Measurements from ENCODE around the gene CNOT10.

The CNOT10 gene

DNA sequence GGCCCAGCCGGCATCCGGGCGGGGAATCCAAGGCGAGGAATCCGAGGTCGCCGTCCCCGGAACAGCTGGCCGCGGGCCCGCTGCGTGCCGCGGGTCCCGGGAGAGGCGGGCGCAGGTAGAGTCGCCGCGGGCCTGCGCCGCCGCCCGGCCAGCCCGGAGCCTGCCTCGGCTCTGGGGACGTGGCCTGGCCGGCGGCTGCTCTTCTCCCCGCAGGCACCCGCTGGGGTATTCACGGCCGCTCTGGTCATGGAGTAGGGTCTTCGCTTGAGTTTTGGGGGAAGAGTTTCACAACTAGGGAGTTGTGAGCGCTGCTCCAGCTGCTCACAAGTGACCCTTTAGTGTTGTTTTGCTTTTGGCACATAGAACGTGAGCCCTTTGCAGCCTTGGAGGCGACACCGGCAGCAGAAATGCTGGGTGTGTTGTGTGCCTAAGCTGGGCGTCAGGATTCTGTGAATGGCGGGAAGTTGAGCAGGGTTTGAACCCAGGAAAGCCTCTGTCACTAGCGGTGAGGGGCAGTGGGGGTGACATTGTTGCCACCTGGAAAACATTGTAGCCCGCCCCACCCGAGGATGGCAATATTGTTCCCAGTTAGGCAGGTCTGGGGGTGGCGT lies 136.8 kb downstream of the CNOT10 start:
- H3K27ac ChIP-seq (ENCODE audit: extremely low read depth, low read depth, low read length): no peak overlapping the region
- ChIA-PET CTCF (interaction anchor here (0.6 kb wide), 1 partner anchor 378 kb away, joined by 4 read pairs; no protein-coding TSS in a partner anchor), POLR2A (no interaction called here)
- H3K4me3 ChIP-seq (ENCODE audit: low read depth, low read length): no peak overlapping the region
- no peaks in the 10 kb centered on the region for H3K9me3 ChIP-seq (ENCODE audit: control insufficient read depth, insufficient read depth, low read depth, low read length)
- TF ChIP-seq, protein P1, sequence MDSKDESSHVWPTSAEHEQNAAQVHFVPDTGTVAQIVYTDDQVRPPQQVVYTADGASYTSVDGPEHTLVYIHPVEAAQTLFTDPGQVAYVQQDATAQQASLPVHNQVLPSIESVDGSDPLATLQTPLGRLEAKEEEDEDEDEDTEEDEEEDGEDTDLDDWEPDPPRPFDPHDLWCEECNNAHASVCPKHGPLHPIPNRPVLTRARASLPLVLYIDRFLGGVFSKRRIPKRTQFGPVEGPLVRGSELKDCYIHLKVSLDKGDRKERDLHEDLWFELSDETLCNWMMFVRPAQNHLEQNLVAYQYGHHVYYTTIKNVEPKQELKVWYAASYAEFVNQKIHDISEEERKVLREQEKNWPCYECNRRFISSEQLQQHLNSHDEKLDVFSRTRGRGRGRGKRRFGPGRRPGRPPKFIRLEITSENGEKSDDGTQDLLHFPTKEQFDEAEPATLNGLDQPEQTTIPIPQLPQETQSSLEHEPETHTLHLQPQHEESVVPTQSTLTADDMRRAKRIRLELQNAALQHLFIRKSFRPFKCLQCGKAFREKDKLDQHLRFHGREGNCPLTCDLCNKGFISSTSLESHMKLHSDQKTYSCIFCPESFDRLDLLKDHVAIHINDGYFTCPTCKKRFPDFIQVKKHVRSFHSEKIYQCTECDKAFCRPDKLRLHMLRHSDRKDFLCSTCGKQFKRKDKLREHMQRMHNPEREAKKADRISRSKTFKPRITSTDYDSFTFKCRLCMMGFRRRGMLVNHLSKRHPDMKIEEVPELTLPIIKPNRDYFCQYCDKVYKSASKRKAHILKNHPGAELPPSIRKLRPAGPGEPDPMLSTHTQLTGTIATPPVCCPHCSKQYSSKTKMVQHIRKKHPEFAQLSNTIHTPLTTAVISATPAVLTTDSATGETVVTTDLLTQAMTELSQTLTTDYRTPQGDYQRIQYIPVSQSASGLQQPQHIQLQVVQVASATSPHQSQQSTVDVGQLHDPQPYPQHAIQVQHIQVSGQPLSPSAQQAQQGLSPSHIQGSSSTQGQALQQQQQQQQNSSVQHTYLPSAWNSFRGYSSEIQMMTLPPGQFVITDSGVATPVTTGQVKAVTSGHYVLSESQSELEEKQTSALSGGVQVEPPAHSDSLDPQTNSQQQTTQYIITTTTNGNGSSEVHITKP (tag by site-specific recombination; IDR thresholded peaks at IDR 0.05): no peak
- TF ChIP-seq ZNF514 (tag by site-specific recombination; IDR thresholded peaks at IDR 0.05) (no peak), SP2 (tag by site-specific recombination; IDR thresholded peaks at IDR 0.05) (no peak), GLIS2 (tag by site-specific recombination; IDR thresholded peaks at IDR 0.05) (no peak), PRDM1 (tag by site-specific recombination; IDR thresholded peaks at IDR 0.05) (no peak), ZNF792 (tag by site-specific recombination; IDR thresholded peaks at IDR 0.05) (no peak), YY1 (tag by site-specific recombination; IDR thresholded peaks at IDR 0.05) (no peak), ZNF19 (tag by site-specific recombination; IDR thresholded peaks at IDR 0.05; ENCODE audit: low read depth) (no peak), ZNF785 (tag by site-specific recombination; IDR thresholded peaks at IDR 0.05) (no peak), EGR2 (tag by site-specific recombination; IDR thresholded peaks at IDR 0.05; ENCODE audit: low read depth) (no peak), ZNF629 (tag by site-specific recombination; IDR thresholded peaks at IDR 0.05) (no peak), ZNF426 (tag by site-specific recombination; IDR thresholded peaks at IDR 0.05) (no peak), GLI4 (tag by site-specific recombination; IDR thresholded peaks at IDR 0.05) (no peak)
- TF ChIP-seq, protein P2, sequence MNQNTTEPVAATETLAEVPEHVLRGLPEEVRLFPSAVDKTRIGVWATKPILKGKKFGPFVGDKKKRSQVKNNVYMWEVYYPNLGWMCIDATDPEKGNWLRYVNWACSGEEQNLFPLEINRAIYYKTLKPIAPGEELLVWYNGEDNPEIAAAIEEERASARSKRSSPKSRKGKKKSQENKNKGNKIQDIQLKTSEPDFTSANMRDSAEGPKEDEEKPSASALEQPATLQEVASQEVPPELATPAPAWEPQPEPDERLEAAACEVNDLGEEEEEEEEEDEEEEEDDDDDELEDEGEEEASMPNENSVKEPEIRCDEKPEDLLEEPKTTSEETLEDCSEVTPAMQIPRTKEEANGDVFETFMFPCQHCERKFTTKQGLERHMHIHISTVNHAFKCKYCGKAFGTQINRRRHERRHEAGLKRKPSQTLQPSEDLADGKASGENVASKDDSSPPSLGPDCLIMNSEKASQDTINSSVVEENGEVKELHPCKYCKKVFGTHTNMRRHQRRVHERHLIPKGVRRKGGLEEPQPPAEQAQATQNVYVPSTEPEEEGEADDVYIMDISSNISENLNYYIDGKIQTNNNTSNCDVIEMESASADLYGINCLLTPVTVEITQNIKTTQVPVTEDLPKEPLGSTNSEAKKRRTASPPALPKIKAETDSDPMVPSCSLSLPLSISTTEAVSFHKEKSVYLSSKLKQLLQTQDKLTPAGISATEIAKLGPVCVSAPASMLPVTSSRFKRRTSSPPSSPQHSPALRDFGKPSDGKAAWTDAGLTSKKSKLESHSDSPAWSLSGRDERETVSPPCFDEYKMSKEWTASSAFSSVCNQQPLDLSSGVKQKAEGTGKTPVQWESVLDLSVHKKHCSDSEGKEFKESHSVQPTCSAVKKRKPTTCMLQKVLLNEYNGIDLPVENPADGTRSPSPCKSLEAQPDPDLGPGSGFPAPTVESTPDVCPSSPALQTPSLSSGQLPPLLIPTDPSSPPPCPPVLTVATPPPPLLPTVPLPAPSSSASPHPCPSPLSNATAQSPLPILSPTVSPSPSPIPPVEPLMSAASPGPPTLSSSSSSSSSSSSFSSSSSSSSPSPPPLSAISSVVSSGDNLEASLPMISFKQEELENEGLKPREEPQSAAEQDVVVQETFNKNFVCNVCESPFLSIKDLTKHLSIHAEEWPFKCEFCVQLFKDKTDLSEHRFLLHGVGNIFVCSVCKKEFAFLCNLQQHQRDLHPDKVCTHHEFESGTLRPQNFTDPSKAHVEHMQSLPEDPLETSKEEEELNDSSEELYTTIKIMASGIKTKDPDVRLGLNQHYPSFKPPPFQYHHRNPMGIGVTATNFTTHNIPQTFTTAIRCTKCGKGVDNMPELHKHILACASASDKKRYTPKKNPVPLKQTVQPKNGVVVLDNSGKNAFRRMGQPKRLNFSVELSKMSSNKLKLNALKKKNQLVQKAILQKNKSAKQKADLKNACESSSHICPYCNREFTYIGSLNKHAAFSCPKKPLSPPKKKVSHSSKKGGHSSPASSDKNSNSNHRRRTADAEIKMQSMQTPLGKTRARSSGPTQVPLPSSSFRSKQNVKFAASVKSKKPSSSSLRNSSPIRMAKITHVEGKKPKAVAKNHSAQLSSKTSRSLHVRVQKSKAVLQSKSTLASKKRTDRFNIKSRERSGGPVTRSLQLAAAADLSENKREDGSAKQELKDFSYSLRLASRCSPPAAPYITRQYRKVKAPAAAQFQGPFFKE (tag by site-specific recombination; IDR thresholded peaks at IDR 0.05; ENCODE audit: borderline replicate concordance): no peak
- TF ChIP-seq, protein P3, sequence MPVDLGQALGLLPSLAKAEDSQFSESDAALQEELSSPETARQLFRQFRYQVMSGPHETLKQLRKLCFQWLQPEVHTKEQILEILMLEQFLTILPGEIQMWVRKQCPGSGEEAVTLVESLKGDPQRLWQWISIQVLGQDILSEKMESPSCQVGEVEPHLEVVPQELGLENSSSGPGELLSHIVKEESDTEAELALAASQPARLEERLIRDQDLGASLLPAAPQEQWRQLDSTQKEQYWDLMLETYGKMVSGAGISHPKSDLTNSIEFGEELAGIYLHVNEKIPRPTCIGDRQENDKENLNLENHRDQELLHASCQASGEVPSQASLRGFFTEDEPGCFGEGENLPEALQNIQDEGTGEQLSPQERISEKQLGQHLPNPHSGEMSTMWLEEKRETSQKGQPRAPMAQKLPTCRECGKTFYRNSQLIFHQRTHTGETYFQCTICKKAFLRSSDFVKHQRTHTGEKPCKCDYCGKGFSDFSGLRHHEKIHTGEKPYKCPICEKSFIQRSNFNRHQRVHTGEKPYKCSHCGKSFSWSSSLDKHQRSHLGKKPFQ (tag by site-specific recombination; IDR thresholded peaks at IDR 0.05): no peak
- TF ChIP-seq, protein P4, sequence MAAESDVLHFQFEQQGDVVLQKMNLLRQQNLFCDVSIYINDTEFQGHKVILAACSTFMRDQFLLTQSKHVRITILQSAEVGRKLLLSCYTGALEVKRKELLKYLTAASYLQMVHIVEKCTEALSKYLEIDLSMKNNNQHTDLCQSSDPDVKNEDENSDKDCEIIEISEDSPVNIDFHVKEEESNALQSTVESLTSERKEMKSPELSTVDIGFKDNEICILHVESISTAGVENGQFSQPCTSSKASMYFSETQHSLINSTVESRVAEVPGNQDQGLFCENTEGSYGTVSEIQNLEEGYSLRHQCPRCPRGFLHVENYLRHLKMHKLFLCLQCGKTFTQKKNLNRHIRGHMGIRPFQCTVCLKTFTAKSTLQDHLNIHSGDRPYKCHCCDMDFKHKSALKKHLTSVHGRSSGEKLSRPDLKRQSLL (tag by site-specific recombination; IDR thresholded peaks at IDR 0.05): no peak
- TF ChIP-seq, protein P5, sequence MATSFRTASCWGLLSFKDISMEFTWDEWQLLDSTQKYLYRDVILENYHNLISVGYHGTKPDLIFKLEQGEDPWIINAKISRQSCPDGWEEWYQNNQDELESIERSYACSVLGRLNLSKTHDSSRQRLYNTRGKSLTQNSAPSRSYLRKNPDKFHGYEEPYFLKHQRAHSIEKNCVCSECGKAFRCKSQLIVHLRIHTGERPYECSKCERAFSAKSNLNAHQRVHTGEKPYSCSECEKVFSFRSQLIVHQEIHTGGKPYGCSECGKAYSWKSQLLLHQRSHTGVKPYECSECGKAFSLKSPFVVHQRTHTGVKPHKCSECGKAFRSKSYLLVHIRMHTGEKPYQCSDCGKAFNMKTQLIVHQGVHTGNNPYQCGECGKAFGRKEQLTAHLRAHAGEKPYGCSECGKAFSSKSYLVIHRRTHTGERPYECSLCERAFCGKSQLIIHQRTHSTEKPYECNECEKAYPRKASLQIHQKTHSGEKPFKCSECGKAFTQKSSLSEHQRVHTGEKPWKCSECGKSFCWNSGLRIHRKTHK (tag by site-specific recombination; IDR thresholded peaks at IDR 0.05): no peak
- TF ChIP-seq, protein P6, sequence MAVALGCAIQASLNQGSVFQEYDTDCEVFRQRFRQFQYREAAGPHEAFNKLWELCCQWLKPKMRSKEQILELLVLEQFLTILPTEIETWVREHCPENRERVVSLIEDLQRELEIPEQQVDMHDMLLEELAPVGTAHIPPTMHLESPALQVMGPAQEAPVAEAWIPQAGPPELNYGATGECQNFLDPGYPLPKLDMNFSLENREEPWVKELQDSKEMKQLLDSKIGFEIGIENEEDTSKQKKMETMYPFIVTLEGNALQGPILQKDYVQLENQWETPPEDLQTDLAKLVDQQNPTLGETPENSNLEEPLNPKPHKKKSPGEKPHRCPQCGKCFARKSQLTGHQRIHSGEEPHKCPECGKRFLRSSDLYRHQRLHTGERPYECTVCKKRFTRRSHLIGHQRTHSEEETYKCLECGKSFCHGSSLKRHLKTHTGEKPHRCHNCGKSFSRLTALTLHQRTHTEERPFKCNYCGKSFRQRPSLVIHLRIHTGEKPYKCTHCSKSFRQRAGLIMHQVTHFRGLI (tag by site-specific recombination; IDR thresholded peaks at IDR 0.05): no peak
- peaks cover 0 to 20% of the 10 kb centered on the region in 2 experiments; a peak in 1 of 3 replicates for H3K36me3 ChIP-seq (ENCODE audit: control insufficient read depth in 2 of 2, insufficient read depth in 1 of 2, low read length in 2 of 2)
- no peaks in the 10 kb centered on the region for H3K4me1 ChIP-seq (ENCODE audit: control insufficient read depth, insufficient read depth, low read length)

Measured in HEK293 (cell line).